Liver (tissue), 9 donors: Measurements from ENCODE around the gene CCDC126. TPM values are rescaled to one million over a fixed set of nuclear protein-coding genes. Genes with fewer than 3 reads are reported as not detected.

Source experiments
- DNase-seq: peaks from one replicate; pipeline ENCODE4 v3.0.0-alpha.2; 2017; ENCODE audit warnings: low spot score
- H3K27ac ChIP-seq, 2 donors: one replicate each; pipeline ENCODE4 v1.7.0; 2013; ENCODE audit warnings: inconsistent platforms in 2 of 2, low read length in 2 of 2, control low read depth in 1 of 2, low read depth in 1 of 2, mild to moderate bottlenecking in 1 of 2
- H3K27me3 ChIP-seq, 4 donors: one replicate each; pipeline versions ENCODE4 v1.6.1 to v1.7.0; 2013; ENCODE audit warnings: low read length in 3 of 4, inconsistent platforms in 1 of 4, mild to moderate bottlenecking in 1 of 4, moderate library complexity in 1 of 4; ENCODE audit not compliant: control insufficient read depth in 4 of 4, insufficient read depth in 4 of 4
- H3K36me3 ChIP-seq, 4 donors: one replicate each; pipeline versions ENCODE4 v1.6.1 to v1.7.0; 2013; ENCODE audit warnings: low read length in 3 of 4, mild to moderate bottlenecking in 3 of 4, low read depth in 1 of 4, moderate library complexity in 1 of 4; ENCODE audit not compliant: control insufficient read depth in 4 of 4, insufficient read depth in 3 of 4
- H3K4me1 ChIP-seq, 4 donors: one replicate each; pipeline versions ENCODE4 v1.6.1 to v1.7.0; 2013; ENCODE audit warnings: low read length in 3 of 4, mild to moderate bottlenecking in 3 of 4, moderate library complexity in 1 of 4; ENCODE audit not compliant: control insufficient read depth in 4 of 4, insufficient read depth in 4 of 4
- H3K4me3 ChIP-seq, 3 donors: one replicate each; pipeline versions ENCODE4 v1.6.1 to v1.7.0; 2013; ENCODE audit warnings: low read length in 3 of 3, control low read depth in 1 of 3, low read depth in 1 of 3, mild to moderate bottlenecking in 1 of 3
- H3K9ac ChIP-seq, 2 donors: one replicate each; pipeline ENCODE4 v1.7.0; 2013; ENCODE audit warnings: low read length in 2 of 2, mild to moderate bottlenecking in 2 of 2, moderate library complexity in 2 of 2, control low read depth in 1 of 2, low read depth in 1 of 2
- H3K9me3 ChIP-seq, 4 donors: one replicate each; pipeline versions ENCODE4 v1.6.1 to v1.7.0; 2013; ENCODE audit warnings: low read length in 3 of 4; ENCODE audit not compliant: control insufficient read depth in 4 of 4
- ATF3 ChIP-seq: IDR thresholded peaks from 2 replicates; pipeline ENCODE4 v1.6.1; 2016; ENCODE audit warnings: antibody characterized with exemption
- CTCF ChIP-seq: fragments of 150-350 bp; IDR thresholded peaks from 2 replicates; pipeline ENCODE4 v1.5.1; 2017; ENCODE audit warnings: improper control_type of control experiment, low read depth, low read length; ENCODE audit not compliant: missing input control
- EGR1 ChIP-seq, 2 donors: IDR thresholded peaks; 2 replicates each; pipeline ENCODE4 v1.6.1; 2016 to 2018; ENCODE audit warnings: antibody characterized with exemption in 2 of 2, low read depth in 2 of 2
- FOXA2 ChIP-seq: IDR thresholded peaks from 2 replicates; pipeline ENCODE4 v1.6.1; 2016; ENCODE audit warnings: antibody characterized with exemption
- GABPA ChIP-seq, 2 donors: IDR thresholded peaks in 1 of 2; conservative IDR thresholded peaks in 1 of 2; 2 replicates each; pipeline ENCODE4 v1.6.1; 2016; ENCODE audit warnings: antibody characterized with exemption in 2 of 2, mild to moderate bottlenecking in 1 of 2, moderate library complexity in 1 of 2
- HNF4A ChIP-seq, 2 donors: conservative IDR thresholded peaks; 2 replicates each; pipeline ENCODE4 v1.6.1; 2016; ENCODE audit warnings: antibody characterized with exemption in 2 of 2, mild to moderate bottlenecking in 2 of 2
- HNF4G ChIP-seq: IDR thresholded peaks from 2 replicates; pipeline ENCODE4 v1.6.1; 2016; ENCODE audit warnings: antibody characterized with exemption
- JUND ChIP-seq, 2 donors: IDR thresholded peaks; 2 replicates each; pipeline ENCODE4 v1.6.1; 2016; ENCODE audit warnings: antibody characterized with exemption in 2 of 2
- MAX ChIP-seq: IDR thresholded peaks from 2 replicates; pipeline ENCODE4 v1.6.1; 2016; ENCODE audit warnings: antibody characterized with exemption
- RAD21 ChIP-seq, 2 donors: IDR thresholded peaks; 2 replicates each; pipeline ENCODE4 v1.6.1; 2016; ENCODE audit warnings: antibody characterized with exemption in 2 of 2, mild to moderate bottlenecking in 2 of 2
- REST ChIP-seq: IDR thresholded peaks from 2 replicates; pipeline ENCODE4 v1.6.1; 2016; ENCODE audit warnings: antibody characterized with exemption, mild to moderate bottlenecking
- RXRA ChIP-seq, 2 donors: IDR thresholded peaks; 2 replicates each; pipeline ENCODE4 v1.6.1; 2017 to 2018; ENCODE audit warnings: antibody characterized with exemption in 2 of 2, mild to moderate bottlenecking in 1 of 2
- SP1 ChIP-seq: IDR thresholded peaks from 2 replicates; pipeline ENCODE4 v1.6.1; 2018; ENCODE audit warnings: antibody characterized with exemption, mild to moderate bottlenecking
- TAF1 ChIP-seq: conservative IDR thresholded peaks from 2 replicates; pipeline ENCODE4 v1.6.1; 2016; ENCODE audit warnings: antibody characterized with exemption, mild to moderate bottlenecking
- YY1 ChIP-seq: IDR thresholded peaks from 2 replicates; pipeline ENCODE4 v1.6.1; 2016; ENCODE audit warnings: antibody characterized with exemption, mild to moderate bottlenecking
- ZBTB33 ChIP-seq: IDR thresholded peaks from 2 replicates; pipeline ENCODE4 v1.6.1; 2016; ENCODE audit warnings: antibody characterized with exemption
- WGBS: extraction: QIAGEN DNeasy Blood & Tissue Kit; methylation state at CpG from one replicate; pipeline ENCODE4 v1.1.7; 2013; 5-methylcytosine and 5-hydroxymethylcytosine counted together
- polyA plus RNA-seq, 2 donors: library from polyadenylated mRNA; stranded (reverse) in 1 of 2; unstranded in 1 of 2; fragments of 200-250 nt in 1 of 2; fragments of >200 nt in 1 of 2; fragmentation: Nextera tagmentation in 1 of 2; extraction: Ambion mirVana in 1 of 2; gene quantifications; one replicate each; pipeline versions ENCODE4 v1.2.1 to v1.2.3, GENCODE V29; 2013 to 2015
- total RNA-seq, 2 donors: library from RNA; depleted of rRNA; stranded (reverse); fragments of >200 nt; gene quantifications; one replicate each; pipeline ENCODE4 v1.2.3, GENCODE V29; 2014
- donor health status: healthy.
- donor health status: healthy.
- donor health status: healthy.
- donor health status: healthy.
- donor health status: healthy.

The CCDC126 gene
- total RNA-seq: 10 to 100 TPM in 1 of 2 donors, 1 to 10 TPM in 1; 6.2 to 11.3 TPM
- polyA plus RNA-seq: 1 to 10 TPM; 4.8 to 9.3 TPM

- Histone ChIP-seq H3K4me1 (peaks cover 2 to 12% (median 8%) of the 10 kb centered on the region in 4 donors), H3K9ac (peak within 1 kb of the TSS; percentile 15 to 82), H3K36me3 (no peaks in the 10 kb centered on the region), H3K27ac (peak within 1 kb of the TSS; percentile 71 to 96), H3K27me3 (no peaks in the 10 kb centered on the region), H3K4me3 (peak within 1 kb of the TSS; percentile 74 to 97 (median 82)), H3K9me3 (no peaks in the 10 kb centered on the region)
- 2% methylated on average over 99 of the region's 99 CpGs for WGBS
- DNase-seq: peak; percentile 88
- TF ChIP-seq GABPA (IDR thresholded peaks at IDR 0.05 in 1 of 2, conservative IDR thresholded peaks at IDR 0.05 in 1 of 2) (peak in 1 of 2 donors; percentile 69), YY1 (peak; percentile 90), HNF4G (no peak), MAX (peak; percentile 99), ATF3 (no peak), CTCF (no peak), RXRA (IDR thresholded peaks at IDR 0.05) (no peak), HNF4A (conservative IDR thresholded peaks at IDR 0.05) (no peak), SP1 (peak; percentile 62), EGR1 (IDR thresholded peaks at IDR 0.05; ENCODE audit: low read depth in 2 of 2) (no peak), RAD21 (IDR thresholded peaks at IDR 0.05) (no peak), JUND (IDR thresholded peaks at IDR 0.05) (no peak), FOXA2 (no peak), TAF1 (no peak), ZBTB33 (peak; percentile 69), REST (peak; percentile 51)
Measured at GRCh38 chr7:23597094-23598091, at the start of gene CCDC126. CCDC126 (plus strand) TSS chr7:23597382; CDS start chr7:23611316, 13,934 bp downstream.
